IPS-NIHi7 (cell line): ENCODE measurements around the gene CCDC192.

Experiments
- DNase-seq: peaks from one replicate; pipeline ENCODE4 v3.0.0; 2012; ENCODE audit warnings: mixed read lengths; ENCODE audit errors: extremely low spot score

Gene CCDC192

GRCh38 chr5:127981498-127981897 lies 278.3 kb downstream of the CCDC192 start:
- no peak for DNase-seq

- DNase-seq = no peak
Measured at GRCh38 chr5:127985811-127986325, 282.7 kb downstream of the CCDC192 start.

GRCh38 chr5:127987354-127988145 lies 284.4 kb downstream of the CCDC192 start:
- DNase-seq = no peak

GRCh38 chr5:127988146-127988760 lies 285.1 kb downstream of the CCDC192 start:
- no peak for DNase-seq
